HepG2 (cell line): ENCODE results near the gene ATP8A1. TPM values are rescaled to one million over a fixed set of nuclear protein-coding genes. Genes with fewer than 3 reads are reported as not detected.
A peak's percentile ranks its signal among the peaks of the same experiment; 100 is the strongest.

ENCODE experiments used
- CBX2 ChIP-seq, 2 experiments: fragments of 200-600 bp in 1 of 2; sonication (generic); formaldehyde crosslinking in 1 of 2; IDR thresholded peaks; 2 replicates each; pipeline versions ENCODE4 v1.7.0 to v1.8.1; 2018 to 2022; ENCODE audit warnings: low read depth in 2 of 2, low read length in 1 of 2, mild to moderate bottlenecking in 1 of 2, missing genetic modification reagents in 1 of 2
- CCAR2 ChIP-seq: fragments of 200-400 bp; formaldehyde crosslinking; optimal IDR thresholded peaks from 2 replicates; pipeline ENCODE3; 2018; ENCODE audit warnings: low read depth, mild to moderate bottlenecking, low read length, moderate library complexity
- CEBPG ChIP-seq: IDR thresholded peaks from 2 replicates; pipeline ENCODE4 v1.6.1; 2016
- ELF3 ChIP-seq: IDR thresholded peaks from 2 replicates; pipeline ENCODE4 v1.6.1; 2016; ENCODE audit warnings: missing genetic modification reagents, missing compliant biosample characterization
- HOXA7 ChIP-seq: sonication (generic); formaldehyde crosslinking; IDR thresholded peaks from 2 replicates; pipeline ENCODE4 v1.8.1; 2022; ENCODE audit warnings: mild to moderate bottlenecking, missing genetic modification reagents, moderate library complexity
- KDM2A ChIP-seq: sonication (generic); formaldehyde crosslinking; IDR thresholded peaks from 2 replicates; pipeline ENCODE4 v1.4.0; 2020; ENCODE audit warnings: low read depth, missing genetic modification reagents, borderline replicate concordance
- NR1H2 ChIP-seq: sonication (generic); formaldehyde crosslinking; IDR thresholded peaks from 2 replicates; pipeline ENCODE4 v1.8.1; 2022; ENCODE audit warnings: low read depth, missing genetic modification reagents, borderline replicate concordance
- PAF1 ChIP-seq: IDR thresholded peaks from 2 replicates; pipeline ENCODE4 v1.6.1; 2016; ENCODE audit warnings: missing genetic modification reagents, missing compliant biosample characterization
- POGZ ChIP-seq: sonication (generic); formaldehyde crosslinking; IDR thresholded peaks from 2 replicates; pipeline ENCODE4 v1.4.0; 2020; ENCODE audit warnings: mild to moderate bottlenecking, missing genetic modification reagents
- SMAD3 ChIP-seq: sonication (generic); formaldehyde crosslinking; IDR thresholded peaks from 2 replicates; pipeline ENCODE4 v1.4.0; 2020; ENCODE audit warnings: missing genetic modification reagents
- ZBTB40 ChIP-seq, 2 experiments: fragments of 450-650 bp in 1 of 2; sonication (generic) in 1 of 2; formaldehyde crosslinking in 1 of 2; IDR thresholded peaks; 2 replicates each; pipeline versions ENCODE4 v1.6.1 to v1.8.0; 2016 to 2022; ENCODE audit warnings: antibody characterized with exemption in 1 of 2, mild to moderate bottlenecking in 1 of 2, missing genetic modification reagents in 1 of 2
- ZNF775 ChIP-seq: sonication (generic); formaldehyde crosslinking; IDR thresholded peaks from 2 replicates; pipeline ENCODE4 v1.4.0; 2020; ENCODE audit warnings: missing genetic modification reagents, mild to moderate bottlenecking, moderate library complexity, borderline replicate concordance
- polyA plus RNA-seq, 8 experiments: library from polyadenylated mRNA; depleted of rRNA in 3 of 8; stranded (reverse) in 7 of 8; unstranded in 1 of 8; fragments of >200 nt; fragmentation: Illumina TruSeq in 4 of 8; extraction: Trizol in 4 of 8; gene quantifications; 2 replicates each; pipeline versions ENCODE4 v1.2.1 to v1.2.3, GENCODE V29; 2011 to 2016; ENCODE audit warnings: low read depth in 4 of 8, missing spikeins in 1 of 8, mixed read lengths in 1 of 8; ENCODE audit not compliant: insufficient read depth in 1 of 8
- total RNA-seq, 5 experiments: library from RNA; depleted of rRNA; stranded (reverse); fragments of >200 nt; fragmentation: Illumina TruSeq; extraction: Trizol; gene quantifications; 2 replicates each; pipeline ENCODE4 v1.2.3, GENCODE V29; 2016; ENCODE audit warnings: low read depth in 1 of 5
- TF ChIP-seq, protein P1 (sequence below): sonication (generic); formaldehyde crosslinking; IDR thresholded peaks from 2 replicates; pipeline ENCODE4 v1.8.0; 2022; ENCODE audit warnings: mild to moderate bottlenecking, missing genetic modification reagents; ENCODE audit not compliant: insufficient replicate concordance
- TF ChIP-seq, protein P2 (sequence below): sonication (generic); formaldehyde crosslinking; IDR thresholded peaks from 2 replicates; pipeline ENCODE4 v1.5.1; 2020; ENCODE audit warnings: missing genetic modification reagents, mild to moderate bottlenecking, borderline replicate concordance
- TF ChIP-seq, protein P3 (sequence below): sonication (generic); formaldehyde crosslinking; IDR thresholded peaks from 2 replicates; pipeline ENCODE4 v1.4.0; 2020; ENCODE audit warnings: missing genetic modification reagents

ATP8A1 gene
- total and polyA plus RNA-seq, 2 of the 13 experiments (the other 11 are each of a cell fraction or from before 2014, with no cell fraction given), result 1.7 to 6.2 TPM

- TF ChIP-seq, protein P1, sequence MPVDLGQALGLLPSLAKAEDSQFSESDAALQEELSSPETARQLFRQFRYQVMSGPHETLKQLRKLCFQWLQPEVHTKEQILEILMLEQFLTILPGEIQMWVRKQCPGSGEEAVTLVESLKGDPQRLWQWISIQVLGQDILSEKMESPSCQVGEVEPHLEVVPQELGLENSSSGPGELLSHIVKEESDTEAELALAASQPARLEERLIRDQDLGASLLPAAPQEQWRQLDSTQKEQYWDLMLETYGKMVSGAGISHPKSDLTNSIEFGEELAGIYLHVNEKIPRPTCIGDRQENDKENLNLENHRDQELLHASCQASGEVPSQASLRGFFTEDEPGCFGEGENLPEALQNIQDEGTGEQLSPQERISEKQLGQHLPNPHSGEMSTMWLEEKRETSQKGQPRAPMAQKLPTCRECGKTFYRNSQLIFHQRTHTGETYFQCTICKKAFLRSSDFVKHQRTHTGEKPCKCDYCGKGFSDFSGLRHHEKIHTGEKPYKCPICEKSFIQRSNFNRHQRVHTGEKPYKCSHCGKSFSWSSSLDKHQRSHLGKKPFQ, result peak; percentile 24
- TF ChIP-seq ELF3, result no peak
- TF ChIP-seq KDM2A (CRISPR knock-in tag), result peak; percentile 52
- TF ChIP-seq CCAR2, result no peak
- no peak for TF ChIP-seq NR1H2
- TF ChIP-seq SMAD3 (CRISPR knock-in tag), result peak; percentile 74; the same call in 1 of the 2 replicates
- TF ChIP-seq POGZ (CRISPR knock-in tag), result 0 out of 2 replicates have a peak, but pooled peaks have one; percentile 21
- no peak for TF ChIP-seq CBX2 (IDR thresholded peaks at IDR 0.05; ENCODE audit: low read depth, low read length)
- no peak for TF ChIP-seq CBX2 (CRISPR knock-in tag; IDR thresholded peaks at IDR 0.05; ENCODE audit: low read depth)
- TF ChIP-seq ZNF775 (CRISPR knock-in tag), result no peak
- no peak for TF ChIP-seq HOXA7 (CRISPR knock-in tag)
- no peak for TF ChIP-seq PAF1 (CRISPR knock-in tag)
- TF ChIP-seq, protein P2, sequence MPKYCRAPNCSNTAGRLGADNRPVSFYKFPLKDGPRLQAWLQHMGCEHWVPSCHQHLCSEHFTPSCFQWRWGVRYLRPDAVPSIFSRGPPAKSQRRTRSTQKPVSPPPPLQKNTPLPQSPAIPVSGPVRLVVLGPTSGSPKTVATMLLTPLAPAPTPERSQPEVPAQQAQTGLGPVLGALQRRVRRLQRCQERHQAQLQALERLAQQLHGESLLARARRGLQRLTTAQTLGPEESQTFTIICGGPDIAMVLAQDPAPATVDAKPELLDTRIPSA (CRISPR knock-in tag), result no peak
- TF ChIP-seq ZBTB40 (IDR thresholded peaks at IDR 0.05), result no peak
- TF ChIP-seq ZBTB40 (CRISPR knock-in tag; IDR thresholded peaks at IDR 0.05), result peak; percentile 53; the same call in 1 of the 2 replicates
- TF ChIP-seq, protein P3, sequence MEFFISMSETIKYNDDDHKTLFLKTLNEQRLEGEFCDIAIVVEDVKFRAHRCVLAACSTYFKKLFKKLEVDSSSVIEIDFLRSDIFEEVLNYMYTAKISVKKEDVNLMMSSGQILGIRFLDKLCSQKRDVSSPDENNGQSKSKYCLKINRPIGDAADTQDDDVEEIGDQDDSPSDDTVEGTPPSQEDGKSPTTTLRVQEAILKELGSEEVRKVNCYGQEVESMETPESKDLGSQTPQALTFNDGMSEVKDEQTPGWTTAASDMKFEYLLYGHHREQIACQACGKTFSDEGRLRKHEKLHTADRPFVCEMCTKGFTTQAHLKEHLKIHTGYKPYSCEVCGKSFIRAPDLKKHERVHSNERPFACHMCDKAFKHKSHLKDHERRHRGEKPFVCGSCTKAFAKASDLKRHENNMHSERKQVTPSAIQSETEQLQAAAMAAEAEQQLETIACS, result no peak
- TF ChIP-seq CEBPG (CRISPR knock-in tag), result no peak
Measured at GRCh38 chr4:42656944-42657792, at the start of gene ATP8A1 (continued).
